Breast epithelium (tissue), 4 donors: ENCODE measurements around the gene TGFBRAP1. TPM values are rescaled to one million over a fixed set of nuclear protein-coding genes. Genes with fewer than 3 reads are reported as not detected.

Source experiments
- DNase-seq, 2 donors: peaks; one replicate each; pipeline ENCODE4 v3.0.0-alpha.2; 2019; ENCODE audit warnings: low spot score in 2 of 2
- H3K27ac ChIP-seq, 2 donors: fragments of 200-600 bp; sonication (generic) in 1 of 2; one replicate each; pipeline ENCODE4 v1.5.1; 2016 to 2019; ENCODE audit warnings: mild to moderate bottlenecking in 1 of 2
- H3K27me3 ChIP-seq, 2 donors: fragments of 200-600 bp; sonication (generic) in 1 of 2; one replicate each; pipeline versions ENCODE4 v1.5.1 to v1.6.0; 2017 to 2019; ENCODE audit warnings: control low read depth in 1 of 2, mild to moderate bottlenecking in 1 of 2
- H3K36me3 ChIP-seq: fragments of 200-600 bp; one replicate; pipeline ENCODE4 v1.5.1; 2019
- H3K4me1 ChIP-seq, 2 donors: fragments of 200-600 bp; sonication (generic); one replicate each; pipeline ENCODE4 v1.5.1; 2016 to 2019; ENCODE audit warnings: control low read depth in 1 of 2
- H3K4me3 ChIP-seq, 3 donors: fragments of 200-600 bp; sonication (generic); 1 replicate in 2 of 3; 2 replicates in 1 of 3; pipeline ENCODE4 v1.5.1; 2016 to 2019; ENCODE audit warnings: mild to moderate bottlenecking in 3 of 3, moderate library complexity in 2 of 3
- H3K9me3 ChIP-seq, 2 donors: fragments of 200-600 bp; sonication (generic) in 1 of 2; one replicate each; pipeline ENCODE4 v1.5.1; 2016 to 2019; ENCODE audit warnings: control low read depth in 1 of 2
- CTCF ChIP-seq, 3 donors: fragments of 450-650 bp; IDR thresholded peaks; one replicate each; pipeline ENCODE4 v1.5.1; 2016 to 2017; ENCODE audit warnings: antibody characterized with exemption in 3 of 3, mild to moderate bottlenecking in 3 of 3, moderate library complexity in 3 of 3
- POLR2A ChIP-seq: fragments of 450-650 bp; IDR thresholded peaks from one replicate; pipeline ENCODE4 v1.6.1; 2016; ENCODE audit warnings: antibody characterized with exemption, mild to moderate bottlenecking, moderate library complexity
- POLR2AphosphoS5 ChIP-seq, 3 donors: sonication (generic); formaldehyde crosslinking; IDR thresholded peaks; one replicate each; pipeline ENCODE4 v1.6.1; 2017; ENCODE audit warnings: antibody characterized with exemption in 3 of 3
- intact Hi-C: fragments of 100-400 bp; cut with DNase I; formaldehyde crosslinking; loops from one replicate; pipeline ENCODE4 v1.15.1; 2023; ENCODE audit warnings: low total_unique reads
- total RNA-seq, 3 donors: library from RNA; depleted of rRNA; stranded (reverse); fragments of >200 nt; gene quantifications; one replicate each; pipeline ENCODE4 v1.1.0, GENCODE V29; 2016

The TGFBRAP1 gene
- total RNA-seq, 3 donors from 2014 or later = 24.6 to 29.8 (median 28.5) TPM

GRCh38 chr2:105371156-105371555 lies 41.6 kb upstream of the TGFBRAP1 start:
- TF ChIP-seq POLR2A (no peak), CTCF (IDR thresholded peaks at IDR 0.05) (no peak), POLR2AphosphoS5 (IDR thresholded peaks at IDR 0.05) (no peak)
- DNase-seq = no peak
- Histone ChIP-seq H3K36me3 (no peaks in the 10 kb centered on the region), H3K27me3 (peaks cover 0 to 2% of the 10 kb centered on the region in 2 donors), H3K4me1 (peaks cover 0 to 16% of the 10 kb centered on the region in 2 donors), H3K27ac (peak overlapping the region in 1 of 2 donors; percentile 48), H3K9me3 (no peaks in the 10 kb centered on the region), H3K4me3 (no peak overlapping the region)
- intact Hi-C loops = no loop called here

DNA sequence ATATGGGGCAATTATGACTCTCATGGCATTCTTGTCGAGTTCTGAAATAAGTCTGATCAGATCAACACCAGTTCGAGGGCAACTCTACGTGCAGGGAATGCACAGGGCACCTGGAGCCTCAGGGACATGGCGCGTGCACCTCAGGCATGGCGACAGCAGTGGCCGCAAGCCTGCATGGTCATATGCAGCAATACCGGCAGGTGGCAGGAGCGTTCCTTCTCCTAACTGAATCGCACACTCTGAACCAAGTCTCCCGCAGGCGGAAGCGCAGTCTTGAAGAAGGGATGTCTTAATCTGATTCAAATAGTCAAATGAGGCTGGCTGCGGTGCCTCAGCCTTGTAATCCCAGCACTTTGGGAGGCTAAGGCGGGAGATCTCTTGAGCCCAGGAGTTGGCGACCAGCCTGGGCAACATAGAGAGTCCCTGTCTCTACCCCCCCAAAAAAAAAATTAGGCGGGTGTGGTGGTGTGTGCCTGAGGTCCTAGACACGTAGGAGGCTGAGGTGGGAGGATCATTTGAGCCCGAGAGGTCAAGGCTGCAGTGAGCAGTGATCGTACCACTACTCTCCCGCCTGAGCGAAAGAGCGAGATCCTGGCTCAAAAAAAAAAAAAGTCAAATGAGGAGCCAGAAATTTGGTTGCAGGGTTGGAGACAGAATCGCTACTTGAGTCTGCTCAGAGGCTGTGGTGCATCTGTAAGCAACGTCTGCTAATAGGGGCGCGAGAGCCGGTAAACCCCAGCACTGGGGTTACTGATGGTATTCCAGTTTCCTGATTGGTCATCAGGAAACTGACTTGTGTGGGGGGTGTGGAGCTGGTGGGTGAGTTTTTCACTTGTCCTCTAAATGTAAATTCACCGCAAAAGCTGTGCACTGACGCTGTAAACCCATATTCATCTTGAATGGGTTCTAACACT lies 40.5 kb upstream of the TGFBRAP1 start:
- peaks cover 0 to 12% of the 10 kb centered on the region in 2 donors for H3K4me1 ChIP-seq
- intact Hi-C loops = loop anchor here (1.0 kb wide), 1 partner anchor 151 kb away; no protein-coding TSS in a partner anchor
- peak overlapping the region in 1 of 3 donors; percentile 26 for H3K4me3 ChIP-seq
- peak overlapping the region; percentile 26 to 49 for H3K27ac ChIP-seq
- no peaks in the 10 kb centered on the region for H3K36me3 ChIP-seq
- no peaks in the 10 kb centered on the region for H3K9me3 ChIP-seq
- peaks cover 0 to 2% of the 10 kb centered on the region in 2 donors for H3K27me3 ChIP-seq
- peak in 2 of 3 donors; percentile 61 to 69 for TF ChIP-seq POLR2AphosphoS5 (IDR thresholded peaks at IDR 0.05)
- no peak for TF ChIP-seq POLR2A
- peak; percentile 89 to 97 (median 97) for TF ChIP-seq CTCF (IDR thresholded peaks at IDR 0.05)
- peak; percentile 87 to 90 for DNase-seq

- Histone ChIP-seq H3K27me3 (peaks cover 0 to 2% of the 10 kb centered on the region in 2 donors), H3K9me3 (no peaks in the 10 kb centered on the region), H3K4me3 (no peak overlapping the region), H3K27ac (peak overlapping the region in 1 of 2 donors; percentile 5), H3K36me3 (no peaks in the 10 kb centered on the region), H3K4me1 (peaks cover 0 to 9% of the 10 kb centered on the region in 2 donors)
- DNase-seq = no peak
- TF ChIP-seq POLR2A (no peak), POLR2AphosphoS5 (IDR thresholded peaks at IDR 0.05) (no peak), CTCF (IDR thresholded peaks at IDR 0.05) (no peak)
- intact Hi-C loops = no loop called here
These were observed 39.3 kb upstream of the TGFBRAP1 start for GRCh38 chr2:105368759-105369408.

DNA sequence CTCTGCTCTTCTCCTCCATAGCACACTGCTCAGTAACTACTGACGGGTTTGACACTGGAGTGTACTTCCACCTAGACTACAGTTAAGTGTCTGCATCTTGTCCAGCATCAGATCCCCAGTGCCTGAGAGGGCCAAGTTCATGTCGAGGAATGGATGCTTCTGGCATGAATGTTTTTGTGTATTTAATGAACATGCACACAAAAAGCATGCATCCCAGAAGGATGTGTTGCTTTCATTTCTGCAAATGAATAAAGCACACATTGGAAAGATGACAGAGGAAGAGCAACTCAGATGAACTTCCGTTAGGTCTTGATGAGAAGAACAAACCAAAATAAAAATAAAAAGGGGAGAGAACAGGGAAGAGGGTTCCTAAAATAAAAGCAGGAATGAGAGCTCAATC lies 35.7 kb upstream of the TGFBRAP1 start:
- Histone ChIP-seq H3K9me3 (no peaks in the 10 kb centered on the region), H3K36me3 (no peaks in the 10 kb centered on the region), H3K27ac (no peak overlapping the region), H3K4me1 (no peaks in the 10 kb centered on the region), H3K4me3 (no peak overlapping the region), H3K27me3 (peaks cover 0 to 2% of the 10 kb centered on the region in 2 donors)
- intact Hi-C loops = no loop called here
- DNase-seq = no peak
- TF ChIP-seq POLR2AphosphoS5 (IDR thresholded peaks at IDR 0.05) (no peak), CTCF (IDR thresholded peaks at IDR 0.05) (no peak), POLR2A (no peak)
